Calu3 (cell line): ENCODE data around the gene FAN1. TPM values are rescaled to one million over a fixed set of nuclear protein-coding genes. Genes with fewer than 3 reads are reported as not detected.

Experiments
- BruUV-seq: library from RNA; stranded (reverse); fragments of 400-500 nt; replicated peaks from 2 replicates; lab custom pipeline; 2021; lab: Mats Ljungman, UMichigan
- CTCF ChIA-PET: fragments of 300-600 bp; sonication (Branson Sonifier 250); formaldehyde crosslinking; loops from one replicate; lab custom pipeline; 2022; ENCODE audit warnings: antibody characterized with exemption; lab: Charles Lee
- DNase-seq: peaks from one replicate; pipeline ENCODE4 v3.0.0; 2022
- H3K27ac Mint-ChIP-seq: one replicate; pipeline ENCODE4 v1.8.0; 2022; ENCODE audit warnings: mixed read lengths; ENCODE audit not compliant: unreplicated experiment
- H3K27me3 Mint-ChIP-seq: one replicate; pipeline ENCODE4 v1.8.0; 2022; ENCODE audit warnings: mixed read lengths; ENCODE audit not compliant: unreplicated experiment
- H3K36me3 Mint-ChIP-seq: one replicate; pipeline ENCODE4 v1.8.0; 2022; ENCODE audit warnings: mild to moderate bottlenecking, moderate library complexity, mixed read lengths; ENCODE audit not compliant: insufficient read depth, unreplicated experiment
- H3K4me1 Mint-ChIP-seq: one replicate; pipeline ENCODE4 v1.8.0; 2022; ENCODE audit warnings: mild to moderate bottlenecking, low read depth, mixed read lengths; ENCODE audit not compliant: unreplicated experiment
- H3K4me3 Mint-ChIP-seq: one replicate; pipeline ENCODE4 v1.8.0; 2022; ENCODE audit warnings: mild to moderate bottlenecking, low read depth, moderate library complexity, mixed read lengths; ENCODE audit not compliant: unreplicated experiment
- H3K9me3 Mint-ChIP-seq: one replicate; pipeline ENCODE4 v1.8.0; 2022; ENCODE audit warnings: low read depth, mixed read lengths; ENCODE audit not compliant: unreplicated experiment
- intact Hi-C: fragments of 100-400 bp; cut with micrococcal nuclease; formaldehyde crosslinking; loops from one replicate; pipeline ENCODE4 v1.10.0; 2022; ENCODE audit not compliant: unreplicated experiment
- total RNA-seq: library from RNA; stranded (reverse); gene quantifications from 2 replicates; pipeline ENCODE4 v1.2.3, GENCODE V29; 2022
- TF ChIP-seq, protein P1 (sequence below): fragments of 200-600 bp; IDR thresholded peaks from one replicate; pipeline ENCODE4 v1.8.0; 2022; ENCODE audit warnings: antibody characterized with exemption; ENCODE audit not compliant: unreplicated experiment

Gene FAN1
- total RNA-seq, 1 experiment from 2014 or later, result 6.3 TPM

DNA sequence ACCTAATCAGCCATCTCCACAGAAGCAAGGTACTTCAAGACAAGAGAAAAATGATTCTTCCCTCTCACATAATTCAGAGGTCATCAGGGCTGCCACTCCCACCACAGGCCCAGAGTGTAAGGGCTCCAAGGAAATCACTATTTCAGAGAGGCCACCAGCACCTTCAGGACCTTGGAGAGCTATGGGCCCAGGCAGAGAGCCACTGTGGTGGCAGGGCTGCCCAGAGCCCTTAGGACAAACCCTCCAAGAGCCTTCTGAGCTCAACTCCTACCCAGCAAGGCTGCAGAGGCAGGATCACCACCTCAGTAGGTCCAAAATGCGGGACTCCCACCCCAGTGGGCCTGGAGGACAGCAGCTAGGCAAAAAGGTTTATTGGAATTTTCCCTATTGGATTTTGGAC, 17.9 kb upstream of the FAN1 start:
- Mint-ChIP-seq H3K27ac (no peak overlapping the region), H3K4me3 (no peak overlapping the region), H3K4me1 (no peaks in the 10 kb centered on the region), H3K27me3 (peaks cover 13% of the 10 kb centered on the region), H3K9me3 (no peaks in the 10 kb centered on the region), H3K36me3 (no peaks in the 10 kb centered on the region)
- CTCF ChIA-PET, result no interaction called here
- BruUV-seq, result no TSS peak
- TF ChIP-seq, protein P1, sequence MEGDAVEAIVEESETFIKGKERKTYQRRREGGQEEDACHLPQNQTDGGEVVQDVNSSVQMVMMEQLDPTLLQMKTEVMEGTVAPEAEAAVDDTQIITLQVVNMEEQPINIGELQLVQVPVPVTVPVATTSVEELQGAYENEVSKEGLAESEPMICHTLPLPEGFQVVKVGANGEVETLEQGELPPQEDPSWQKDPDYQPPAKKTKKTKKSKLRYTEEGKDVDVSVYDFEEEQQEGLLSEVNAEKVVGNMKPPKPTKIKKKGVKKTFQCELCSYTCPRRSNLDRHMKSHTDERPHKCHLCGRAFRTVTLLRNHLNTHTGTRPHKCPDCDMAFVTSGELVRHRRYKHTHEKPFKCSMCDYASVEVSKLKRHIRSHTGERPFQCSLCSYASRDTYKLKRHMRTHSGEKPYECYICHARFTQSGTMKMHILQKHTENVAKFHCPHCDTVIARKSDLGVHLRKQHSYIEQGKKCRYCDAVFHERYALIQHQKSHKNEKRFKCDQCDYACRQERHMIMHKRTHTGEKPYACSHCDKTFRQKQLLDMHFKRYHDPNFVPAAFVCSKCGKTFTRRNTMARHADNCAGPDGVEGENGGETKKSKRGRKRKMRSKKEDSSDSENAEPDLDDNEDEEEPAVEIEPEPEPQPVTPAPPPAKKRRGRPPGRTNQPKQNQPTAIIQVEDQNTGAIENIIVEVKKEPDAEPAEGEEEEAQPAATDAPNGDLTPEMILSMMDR, result no peak
- no peak for DNase-seq
- intact Hi-C loops, result no loop called here

DNA sequence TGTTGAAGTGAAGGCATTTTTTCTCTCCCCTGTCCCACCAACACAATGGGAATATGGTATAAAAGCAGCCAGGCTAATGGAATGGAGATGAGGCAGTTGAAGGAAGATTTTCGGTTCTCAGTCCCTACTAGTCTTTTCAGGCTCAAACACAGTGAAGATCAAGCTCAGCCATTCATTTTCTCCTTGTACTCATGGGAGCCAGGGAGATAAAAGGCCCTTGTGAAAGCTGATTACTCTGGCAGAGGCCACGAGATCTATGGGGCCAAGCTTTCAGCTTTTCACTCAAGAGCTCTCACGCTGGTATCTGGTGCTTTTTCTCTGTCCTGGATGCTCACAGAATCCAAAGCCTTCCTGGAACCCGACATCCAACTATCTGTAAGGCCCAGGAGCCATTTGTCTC, 14.5 kb upstream of the FAN1 start:
- TF ChIP-seq, protein P1, result no peak
- no TSS peak for BruUV-seq
- DNase-seq, result no peak
- H3K27ac Mint-ChIP-seq, result no peak overlapping the region
- intact Hi-C loops, result no loop called here
- H3K9me3 Mint-ChIP-seq, result no peaks in the 10 kb centered on the region
- H3K27me3 Mint-ChIP-seq, result peaks cover 13% of the 10 kb centered on the region
- H3K4me3 Mint-ChIP-seq, result no peak overlapping the region
- no peaks in the 10 kb centered on the region for H3K36me3 Mint-ChIP-seq
- CTCF ChIA-PET, result no interaction called here
- no peaks in the 10 kb centered on the region for H3K4me1 Mint-ChIP-seq

DNA sequence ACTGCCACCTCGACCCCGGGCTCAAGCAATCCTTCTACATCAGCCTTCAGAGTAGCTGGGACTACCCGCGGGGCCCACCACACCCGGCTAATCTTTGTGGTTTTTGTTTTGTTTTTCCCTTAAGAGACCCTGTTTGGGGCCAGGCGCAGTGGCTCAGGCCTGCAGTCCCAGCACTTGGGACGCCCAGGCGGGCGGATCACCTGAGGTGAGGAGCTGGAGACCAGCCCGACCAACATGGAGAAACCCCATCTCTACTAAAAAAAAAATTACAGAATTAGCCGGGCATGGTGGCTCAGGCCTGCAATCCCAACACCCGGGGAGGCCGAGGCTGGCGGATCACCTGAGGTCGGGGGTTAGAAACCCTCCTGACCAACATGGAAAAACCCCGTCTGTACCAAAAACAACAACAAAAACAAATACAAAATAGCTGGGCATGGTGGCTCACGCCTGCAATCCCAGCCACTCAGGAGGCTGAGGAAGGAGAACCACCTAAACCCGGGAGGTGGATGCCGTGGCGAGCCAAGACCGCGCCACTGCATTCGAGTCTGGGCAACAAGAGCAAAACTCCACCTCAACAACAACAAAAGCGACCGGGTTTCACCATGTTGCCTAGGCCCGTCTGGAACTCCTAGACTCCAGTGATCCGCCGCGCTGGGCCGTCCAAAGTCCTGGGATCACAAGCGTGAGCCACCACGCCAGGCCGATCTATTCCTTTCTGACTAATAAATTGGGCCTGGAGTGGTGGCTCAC, 8.1 kb upstream of the FAN1 start:
- no peaks in the 10 kb centered on the region for H3K4me1 Mint-ChIP-seq
- no peaks in the 10 kb centered on the region for H3K27me3 Mint-ChIP-seq
- no peak for DNase-seq
- CTCF ChIA-PET, result no interaction called here
- H3K27ac Mint-ChIP-seq, result no peak overlapping the region
- H3K4me3 Mint-ChIP-seq, result no peak overlapping the region
- TF ChIP-seq, protein P1, result no peak
- no TSS peak for BruUV-seq
- H3K36me3 Mint-ChIP-seq, result no peaks in the 10 kb centered on the region
- intact Hi-C loops, result no loop called here
- no peaks in the 10 kb centered on the region for H3K9me3 Mint-ChIP-seq

DNA sequence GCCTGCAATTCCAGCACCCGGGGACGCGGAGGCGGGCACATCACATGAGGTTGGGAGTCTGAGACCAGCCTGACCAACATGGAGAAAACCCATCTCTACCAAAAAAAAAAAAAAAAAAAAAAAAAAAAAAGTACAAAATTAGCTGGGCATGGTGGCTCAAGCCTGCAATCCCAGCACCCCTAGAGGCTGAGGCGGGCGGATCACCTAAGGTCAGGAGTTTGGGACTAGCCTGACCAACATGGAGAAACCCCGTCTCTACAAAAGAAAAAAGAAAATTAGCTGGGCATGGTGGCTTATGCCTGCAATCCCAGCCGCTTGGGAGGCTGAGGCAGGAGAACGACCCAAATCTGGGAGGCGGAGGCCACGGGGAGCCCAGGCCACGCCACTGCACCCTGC, 7.5 kb upstream of the FAN1 start:
- intact Hi-C loops, result no loop called here
- Mint-ChIP-seq H3K4me3 (no peak overlapping the region), H3K27me3 (no peaks in the 10 kb centered on the region), H3K4me1 (no peaks in the 10 kb centered on the region), H3K9me3 (no peaks in the 10 kb centered on the region), H3K27ac (no peak overlapping the region), H3K36me3 (no peaks in the 10 kb centered on the region)
- CTCF ChIA-PET, result no interaction called here
- no TSS peak for BruUV-seq
- TF ChIP-seq, protein P1, result no peak
- DNase-seq, result no peak
